Activated naive CD4-positive, alpha-beta T cell treated with anti-CD3 and anti-CD28 coated beads for 36 hours (primary cell): ENCODE results near the gene GJC1. TPM values are rescaled to one million over a fixed set of nuclear protein-coding genes. Genes with fewer than 3 reads are reported as not detected.

Source experiments
- CTCF ChIA-PET: fragments of 350-600 bp; sonication (Branson Sonifier 250); formaldehyde crosslinking; loops from one replicate; lab custom pipeline; 2021; ENCODE audit warnings: antibody characterized with exemption; lab: Charles Lee
- DNase-seq: peaks from one replicate; pipeline ENCODE4 v3.0.0-alpha.2; 2020
- H3K27ac Mint-ChIP-seq: one replicate; pipeline ENCODE4 v1.8.0; 2021; ENCODE audit warnings: mild to moderate bottlenecking, mixed read lengths
- H3K27me3 Mint-ChIP-seq: one replicate; pipeline ENCODE4 v1.8.0; 2021; ENCODE audit warnings: low read depth, mixed read lengths
- H3K36me3 Mint-ChIP-seq: one replicate; pipeline ENCODE4 v1.8.0; 2021; ENCODE audit warnings: low read depth, mixed read lengths
- H3K4me1 Mint-ChIP-seq: one replicate; pipeline ENCODE4 v1.8.0; 2021; ENCODE audit warnings: low read depth, mixed read lengths
- H3K4me3 Mint-ChIP-seq: one replicate; pipeline ENCODE4 v1.8.0; 2021; ENCODE audit warnings: mild to moderate bottlenecking, moderate library complexity, mixed read lengths
- H3K9me3 Mint-ChIP-seq: one replicate; pipeline ENCODE4 v1.8.0; 2021; ENCODE audit warnings: mixed read lengths
- intact Hi-C: fragments of 100-400 bp; cut with micrococcal nuclease; formaldehyde crosslinking; loops from one replicate; pipeline ENCODE4 v1.15.1; 2023
- total RNA-seq, 2 experiments: library from RNA; stranded (reverse); gene quantifications; one replicate each; pipeline ENCODE4 v1.2.3, GENCODE V29; 2021

The GJC1 gene
- total RNA-seq, 2 experiments from 2014 or later: 2.5 TPM

DNA sequence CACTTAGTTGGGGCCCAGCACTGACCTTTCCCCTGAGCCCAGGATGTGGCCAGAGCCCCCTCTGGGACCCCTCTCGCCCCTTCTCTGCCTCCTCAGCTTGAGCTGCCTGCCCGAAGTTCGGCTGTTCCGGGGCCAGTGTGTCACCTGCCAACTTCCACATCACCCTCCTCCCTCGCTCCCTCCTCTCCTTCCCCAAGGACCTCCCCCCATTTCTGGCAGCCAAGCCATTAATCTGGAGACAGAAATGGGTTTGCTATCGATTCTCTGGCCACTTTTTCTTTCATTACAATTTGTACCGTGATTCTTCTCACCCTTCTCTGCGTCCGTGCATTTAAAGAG, 80.1 kb downstream of the GJC1 start:
- H3K4me3 Mint-ChIP-seq: no peak overlapping the region
- CTCF ChIA-PET: no interaction called here
- H3K27me3 Mint-ChIP-seq: peaks cover 2% of the 10 kb centered on the region
- peaks cover 16% of the 10 kb centered on the region for H3K36me3 Mint-ChIP-seq
- no peak for DNase-seq
- no peaks in the 10 kb centered on the region for H3K4me1 Mint-ChIP-seq
- H3K27ac Mint-ChIP-seq: no peak overlapping the region
- intact Hi-C loops: no loop called here
- H3K9me3 Mint-ChIP-seq: no peaks in the 10 kb centered on the region

DNA sequence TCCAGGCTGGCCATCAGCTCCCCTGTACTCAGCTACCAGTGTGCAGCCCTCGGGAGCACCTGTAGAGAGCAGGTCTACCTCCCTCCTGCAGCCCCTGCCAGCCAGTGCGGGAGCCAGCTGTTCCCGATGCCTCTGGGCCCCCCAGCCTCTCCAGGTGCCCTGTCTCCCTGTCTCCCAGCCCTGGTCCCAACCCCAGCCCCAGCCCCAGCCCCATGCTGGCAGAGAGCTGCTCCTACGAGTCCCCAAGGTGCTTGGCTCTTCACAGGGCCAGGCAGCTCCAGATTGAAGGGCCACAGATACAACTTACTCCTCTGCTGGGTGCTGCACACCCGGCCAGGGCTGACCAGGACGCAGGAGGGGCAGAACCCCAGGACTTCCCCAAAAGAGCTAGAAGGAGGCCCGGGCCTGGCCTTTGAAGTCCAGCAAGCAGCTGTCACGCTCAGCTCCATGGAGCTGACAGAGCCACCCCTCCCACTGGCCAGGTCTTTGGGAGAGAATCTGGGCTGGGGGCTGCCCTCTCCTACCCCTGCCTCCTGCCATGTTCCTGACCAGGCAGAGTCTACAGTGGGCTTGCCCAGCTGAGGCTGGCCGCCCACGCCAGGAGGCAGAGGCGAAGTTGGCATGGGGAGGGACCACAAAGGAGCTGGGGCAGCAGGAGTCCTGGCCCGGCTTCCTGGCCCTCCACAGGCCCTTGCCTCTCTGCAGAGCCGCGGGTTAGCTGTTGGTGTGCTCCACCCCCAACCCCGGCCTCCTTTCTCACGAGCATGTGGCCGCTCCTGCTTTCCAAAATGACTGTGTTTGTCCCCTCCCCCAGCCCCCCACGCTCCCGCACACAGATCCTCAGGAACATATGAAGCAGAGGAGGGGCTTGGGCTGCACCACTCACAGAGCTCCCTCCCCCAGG, 80.8 kb downstream of the GJC1 start:
- no peaks in the 10 kb centered on the region for H3K4me1 Mint-ChIP-seq
- H3K9me3 Mint-ChIP-seq: no peaks in the 10 kb centered on the region
- no peak overlapping the region for H3K27ac Mint-ChIP-seq
- H3K4me3 Mint-ChIP-seq: no peak overlapping the region
- DNase-seq: no peak
- CTCF ChIA-PET: no interaction called here
- peaks cover 2% of the 10 kb centered on the region for H3K27me3 Mint-ChIP-seq
- peaks cover 16% of the 10 kb centered on the region for H3K36me3 Mint-ChIP-seq
- intact Hi-C loops: no loop called here

Other genes starting within 250 kb of the GJC1 start
- under 1 TPM in 1 of 2 experiments, not detected in 1; 0.05 TPM for gene MEIOC, start 173.8 kb downstream of the GJC1 start, total RNA-seq
- gene CCDC43, start 140.5 kb downstream of the GJC1 start, total RNA-seq: 10 to 100 TPM; 29.1 to 31.8 TPM
- 10 to 100 TPM; 28.5 to 29.5 TPM for gene DBF4B, start 121.6 kb downstream of the GJC1 start, total RNA-seq
- gene ADAM11, start 71.3 kb downstream of the GJC1 start, total RNA-seq: under 1 TPM; 0.17 to 0.57 TPM
- gene HIGD1B, start 17.6 kb upstream of the GJC1 start, total RNA-seq: not detected
- 100 to 1,000 TPM; 170 to 176 TPM for gene EFTUD2, start 69.2 kb upstream of the GJC1 start, total RNA-seq
- not detected for gene GFAP, start 85.2 kb upstream of the GJC1 start, total RNA-seq
- 10 to 100 TPM; 54.9 to 55.4 TPM for gene KIF18B, start 117.5 kb upstream of the GJC1 start, total RNA-seq
- under 1 TPM; 0.36 to 0.40 TPM for gene C1QL1, start 138.0 kb upstream of the GJC1 start, total RNA-seq
- gene DCAKD, start 221.3 kb upstream of the GJC1 start, total RNA-seq: 10 to 100 TPM; 38.1 to 38.9 TPM
- gene NMT1, start 231.0 kb upstream of the GJC1 start, total RNA-seq: 100 to 1,000 TPM; 234 to 235 TPM